ENCODE data around the gene LONRF2. TPM values are rescaled to one million over a fixed set of nuclear protein-coding genes. Genes with fewer than 3 reads are reported as not detected.
A peak's percentile ranks its signal among the peaks of the same experiment; 100 is the strongest.

LONRF2 gene
- total RNA-seq, 1 experiment from 2014 or later: 3.5 TPM

- CTCF ChIA-PET: interaction anchor here (1.0 kb wide), 1 partner anchor 133 kb away, joined by 4 read pairs; no protein-coding TSS in a partner anchor
Observed at GRCh38 chr2:100248044-100248330, 74.3 kb downstream of the LONRF2 start.

GRCh38 chr2:100247256-100248043 lies 74.9 kb downstream of the LONRF2 start:
- Histone ChIP-seq H3K27me3 (replicated peaks; ENCODE audit: insufficient read depth, low read depth, low read length, poor library complexity) (no peaks in the 10 kb centered on the region), H3K36me3 (ENCODE audit: insufficient read depth, low read length, poor library complexity, severe bottlenecking) (no peaks in the 10 kb centered on the region), H3K9me3 (ENCODE audit: low read depth, low read length, poor library complexity, severe bottlenecking) (no peaks in the 10 kb centered on the region), H3K4me1 (ENCODE audit: insufficient read depth, low read length, poor library complexity, severe bottlenecking) (no peaks in the 10 kb centered on the region), H3K4me3 (ENCODE audit: low read depth, low read length, poor library complexity, severe bottlenecking) (no peak overlapping the region), H3K27ac (ENCODE audit: low read depth, low read length, poor library complexity, severe bottlenecking) (no peak overlapping the region)
- CTCF ChIA-PET: interaction anchor here (1.0 to 1.1 kb wide), 2 partner anchors 134 to 687 kb away, joined by 4 read pairs; no protein-coding TSS in a partner anchor
- BruUV-seq (replicated peaks): no TSS peak
- TF ChIP-seq EZH2 (IDR thresholded peaks at IDR 0.05; ENCODE audit: borderline replicate concordance, low read depth, low read length, poor library complexity, severe bottlenecking) (no peak), CTCF (conservative IDR thresholded peaks at IDR 0.05; ENCODE audit: low read depth, low read length) (no peak)
- intact Hi-C loops (cut with micrococcal nuclease; ENCODE audit: unreplicated experiment): no loop called here
- POLR2A ChIA-PET (ENCODE audit: low non-redundant PET): interaction anchor here (0.6 kb wide), 1 partner anchor 31 kb away, joined by 4 read pairs; no protein-coding TSS in a partner anchor
- no peak for DNase-seq (ENCODE audit: low spot score)

More at GRCh38 chr2:100248044-100248330, 74.3 kb downstream of the LONRF2 start:
- TF ChIP-seq CTCF (conservative IDR thresholded peaks at IDR 0.05; ENCODE audit: low read depth, low read length) (no peak), EZH2 (IDR thresholded peaks at IDR 0.05; ENCODE audit: borderline replicate concordance, low read depth, low read length, poor library complexity, severe bottlenecking) (no peak)
- no peak for DNase-seq (ENCODE audit: low spot score)
- intact Hi-C loops (cut with micrococcal nuclease; ENCODE audit: unreplicated experiment): no loop called here
- H3K36me3 ChIP-seq (ENCODE audit: insufficient read depth, low read length, poor library complexity, severe bottlenecking): no peaks in the 10 kb centered on the region
- no peaks in the 10 kb centered on the region for H3K27me3 ChIP-seq (replicated peaks; ENCODE audit: insufficient read depth, low read depth, low read length, poor library complexity)
- no peaks in the 10 kb centered on the region for H3K9me3 ChIP-seq (ENCODE audit: low read depth, low read length, poor library complexity, severe bottlenecking)
- no peak overlapping the region for H3K4me3 ChIP-seq (ENCODE audit: low read depth, low read length, poor library complexity, severe bottlenecking)
- H3K27ac ChIP-seq (ENCODE audit: low read depth, low read length, poor library complexity, severe bottlenecking): no peak overlapping the region
- POLR2A ChIA-PET (ENCODE audit: low non-redundant PET): no interaction called here
- BruUV-seq (replicated peaks): no TSS peak
- H3K4me1 ChIP-seq (ENCODE audit: insufficient read depth, low read length, poor library complexity, severe bottlenecking): no peaks in the 10 kb centered on the region

- H3K9me3 ChIP-seq (ENCODE audit: low read depth, low read length, poor library complexity, severe bottlenecking): no peaks in the 10 kb centered on the region
- intact Hi-C loops (cut with micrococcal nuclease; ENCODE audit: unreplicated experiment): no loop called here
- CTCF ChIA-PET: interaction anchor here (0.5 to 1.9 kb wide), 3 partner anchors 686 to 693 kb away, joined by 3 to 13 read pairs (median 4); no protein-coding TSS in a partner anchor
- no peak overlapping the region for H3K27ac ChIP-seq (ENCODE audit: low read depth, low read length, poor library complexity, severe bottlenecking)
- peak; percentile 55 for DNase-seq (ENCODE audit: low spot score)
- TF ChIP-seq EZH2 (IDR thresholded peaks at IDR 0.05; ENCODE audit: borderline replicate concordance, low read depth, low read length, poor library complexity, severe bottlenecking) (no peak), CTCF (conservative IDR thresholded peaks at IDR 0.05; ENCODE audit: low read depth, low read length) (peak; percentile 61)
- BruUV-seq (replicated peaks): no TSS peak
- POLR2A ChIA-PET (ENCODE audit: low non-redundant PET): interaction anchor here (0.6 kb wide), 1 partner anchor 30 kb away, joined by 4 read pairs; no protein-coding TSS in a partner anchor
- H3K36me3 ChIP-seq (ENCODE audit: insufficient read depth, low read length, poor library complexity, severe bottlenecking): no peaks in the 10 kb centered on the region
- no peaks in the 10 kb centered on the region for H3K27me3 ChIP-seq (replicated peaks; ENCODE audit: insufficient read depth, low read depth, low read length, poor library complexity)
- no peaks in the 10 kb centered on the region for H3K4me1 ChIP-seq (ENCODE audit: insufficient read depth, low read length, poor library complexity, severe bottlenecking)
- H3K4me3 ChIP-seq (ENCODE audit: low read depth, low read length, poor library complexity, severe bottlenecking): no peak overlapping the region
Observed at GRCh38 chr2:100246163-100247145, 75.8 kb downstream of the LONRF2 start.
